DND-41 (cell line): ENCODE measurements around the gene TNFRSF9.

Source experiments
- ATAC-seq: fragments of 200-7000 bp; cut with Tn5 transposase; 3 replicates; pipeline ENCODE4 v1.9.1; 2021; ENCODE audit warnings: low read depth; ENCODE audit not compliant: insufficient read depth
- DNase-seq: peaks from one replicate; pipeline ENCODE4 v3.0.0-alpha.2; 2020
- H2AFZ ChIP-seq: 2 replicates; pipeline ENCODE4 v1.6.0; 2012; ENCODE audit warnings: low read depth, low read length
- H3K27ac ChIP-seq: 2 replicates; pipeline ENCODE4 v1.5.1; 2012; ENCODE audit warnings: low read length, inconsistent platforms
- H3K27me3 ChIP-seq: fragments of 200-600 bp; sonication (generic); 2 replicates; pipeline ENCODE4 v1.6.0; 2012; ENCODE audit warnings: low read length, mild to moderate bottlenecking, inconsistent platforms; ENCODE audit not compliant: insufficient read depth, poor library complexity
- H3K36me3 ChIP-seq: 2 replicates; pipeline ENCODE4 v1.5.1; 2012; ENCODE audit warnings: low read length, inconsistent platforms; ENCODE audit not compliant: insufficient read depth
- H3K4me1 ChIP-seq: 2 replicates; pipeline ENCODE4 v1.5.1; 2012; ENCODE audit warnings: mild to moderate bottlenecking, low read length; ENCODE audit not compliant: insufficient read depth
- H3K4me2 ChIP-seq: 2 replicates; pipeline ENCODE4 v1.6.0; 2012; ENCODE audit warnings: mild to moderate bottlenecking, moderate library complexity, low read length, inconsistent platforms; ENCODE audit not compliant: insufficient read depth
- H3K4me3 ChIP-seq, 2 experiments: fragments of 200-600 bp in 1 of 2; shearing (Covaris generic) in 1 of 2; 2 replicates each; pipeline ENCODE4 v1.5.1; 2012 to 2016; ENCODE audit warnings: inconsistent platforms in 2 of 2, low read length in 2 of 2, mild to moderate bottlenecking in 2 of 2, low read depth in 1 of 2, moderate library complexity in 1 of 2
- H3K79me2 ChIP-seq: 2 replicates; pipeline ENCODE4 v1.6.0; 2012; ENCODE audit warnings: low read length, inconsistent platforms; ENCODE audit not compliant: insufficient read depth
- H3K9ac ChIP-seq: 2 replicates; pipeline ENCODE4 v1.6.0; 2012; ENCODE audit warnings: low read depth, mild to moderate bottlenecking, inconsistent platforms, low read length, moderate library complexity
- H3K9me3 ChIP-seq: 2 replicates; pipeline ENCODE4 v1.5.1; 2012; ENCODE audit warnings: low read length, moderate library complexity, mild to moderate bottlenecking, inconsistent platforms; ENCODE audit not compliant: insufficient read depth, severe bottlenecking
- H4K20me1 ChIP-seq: 2 replicates; pipeline ENCODE4 v1.6.0; 2012; ENCODE audit warnings: low read length; ENCODE audit not compliant: insufficient read depth
- EZH2 ChIP-seq: IDR thresholded peaks from 3 replicates; pipeline ENCODE4 v1.6.1; 2012; ENCODE audit warnings: borderline replicate concordance, low read depth, mild to moderate bottlenecking, moderate library complexity, low read length, inconsistent platforms; ENCODE audit not compliant: severe bottlenecking
- TF ChIP-seq, protein P1 (sequence below): IDR thresholded peaks from 2 replicates; pipeline ENCODE4 v1.5.1; 2012; ENCODE audit warnings: borderline replicate concordance, low read length, moderate library complexity, mild to moderate bottlenecking; ENCODE audit not compliant: poor library complexity, severe bottlenecking; ENCODE audit errors: extremely low read depth

The TNFRSF9 gene

DNA sequence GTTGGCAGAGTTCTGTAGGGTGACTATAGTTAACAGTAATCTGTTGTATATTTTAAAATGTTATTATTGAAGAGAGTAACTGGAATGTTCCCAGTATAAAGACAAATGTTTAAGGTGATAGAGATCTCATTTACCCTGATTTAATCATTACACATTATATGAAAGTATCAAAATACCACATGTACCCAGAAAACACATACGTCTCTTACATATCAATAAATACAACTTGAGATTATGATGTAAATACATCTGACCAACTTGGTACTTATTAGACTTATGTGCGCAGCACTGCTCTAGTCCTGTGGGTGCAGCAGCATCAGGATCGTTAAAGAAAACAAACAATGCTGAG is 20.2 kb upstream of the TNFRSF9 start:
- TF ChIP-seq, protein P1, sequence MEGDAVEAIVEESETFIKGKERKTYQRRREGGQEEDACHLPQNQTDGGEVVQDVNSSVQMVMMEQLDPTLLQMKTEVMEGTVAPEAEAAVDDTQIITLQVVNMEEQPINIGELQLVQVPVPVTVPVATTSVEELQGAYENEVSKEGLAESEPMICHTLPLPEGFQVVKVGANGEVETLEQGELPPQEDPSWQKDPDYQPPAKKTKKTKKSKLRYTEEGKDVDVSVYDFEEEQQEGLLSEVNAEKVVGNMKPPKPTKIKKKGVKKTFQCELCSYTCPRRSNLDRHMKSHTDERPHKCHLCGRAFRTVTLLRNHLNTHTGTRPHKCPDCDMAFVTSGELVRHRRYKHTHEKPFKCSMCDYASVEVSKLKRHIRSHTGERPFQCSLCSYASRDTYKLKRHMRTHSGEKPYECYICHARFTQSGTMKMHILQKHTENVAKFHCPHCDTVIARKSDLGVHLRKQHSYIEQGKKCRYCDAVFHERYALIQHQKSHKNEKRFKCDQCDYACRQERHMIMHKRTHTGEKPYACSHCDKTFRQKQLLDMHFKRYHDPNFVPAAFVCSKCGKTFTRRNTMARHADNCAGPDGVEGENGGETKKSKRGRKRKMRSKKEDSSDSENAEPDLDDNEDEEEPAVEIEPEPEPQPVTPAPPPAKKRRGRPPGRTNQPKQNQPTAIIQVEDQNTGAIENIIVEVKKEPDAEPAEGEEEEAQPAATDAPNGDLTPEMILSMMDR, result no peak
- TF ChIP-seq EZH2, result no peak
- Histone ChIP-seq H3K27ac (peak overlapping the region; percentile 96), H3K4me2 (peak overlapping the region; percentile 73), H3K27me3 (no peaks in the 10 kb centered on the region), H3K4me1 (peaks cover 41% of the 10 kb centered on the region), H3K4me3 (peak overlapping the region; percentile 93 to 96), H3K36me3 (peaks cover 33% of the 10 kb centered on the region), H3K9ac (peak overlapping the region; percentile 93), H3K79me2 (peaks cover 52% of the 10 kb centered on the region), H3K9me3 (no peaks in the 10 kb centered on the region), H4K20me1 (peaks cover under 1% of the 10 kb centered on the region; the same call in 1 of the 2 replicates), H2AFZ (peak overlapping the region; percentile 94)
- ATAC-seq (no peak), DNase-seq (no peak)

DNA sequence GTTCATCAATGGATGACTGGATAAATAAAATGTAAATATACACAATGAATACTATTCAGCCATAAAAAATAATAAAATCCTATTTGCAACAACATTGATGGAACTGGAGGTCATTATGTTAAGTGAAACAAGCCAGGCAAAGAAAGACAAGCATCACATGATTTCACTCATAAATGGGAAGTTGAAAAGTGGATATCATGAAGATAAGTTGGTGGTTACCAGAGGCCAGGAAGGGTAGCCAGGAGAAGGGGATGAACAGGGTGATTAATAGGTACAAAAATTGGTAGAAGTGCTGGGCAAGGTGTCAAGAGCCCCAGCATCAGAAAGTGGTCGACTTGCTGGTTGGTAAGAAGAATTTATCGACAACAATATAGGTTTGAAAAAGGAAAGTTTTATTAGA is 19.5 kb upstream of the TNFRSF9 start:
- peak overlapping the region; percentile 93 for H3K9ac ChIP-seq
- H3K27ac ChIP-seq, result no peak overlapping the region
- peaks cover 46% of the 10 kb centered on the region for H3K79me2 ChIP-seq
- no peaks in the 10 kb centered on the region; the same call in 1 of the 2 replicates for H4K20me1 ChIP-seq
- peak overlapping the region; percentile 73 for H3K4me2 ChIP-seq
- H3K36me3 ChIP-seq, result peaks cover 26% of the 10 kb centered on the region
- H3K9me3 ChIP-seq, result no peaks in the 10 kb centered on the region
- ATAC-seq, result no peak
- TF ChIP-seq EZH2, result no peak
- TF ChIP-seq, protein P1, result no peak
- H3K4me3 ChIP-seq, result peak overlapping the region in 1 of 2 experiments; percentile 93; a peak in 2 of 4 replicates
- no peak for DNase-seq
- peaks cover 42% of the 10 kb centered on the region for H3K4me1 ChIP-seq
- H3K27me3 ChIP-seq, result no peaks in the 10 kb centered on the region
- no peak overlapping the region for H2AFZ ChIP-seq

DNA sequence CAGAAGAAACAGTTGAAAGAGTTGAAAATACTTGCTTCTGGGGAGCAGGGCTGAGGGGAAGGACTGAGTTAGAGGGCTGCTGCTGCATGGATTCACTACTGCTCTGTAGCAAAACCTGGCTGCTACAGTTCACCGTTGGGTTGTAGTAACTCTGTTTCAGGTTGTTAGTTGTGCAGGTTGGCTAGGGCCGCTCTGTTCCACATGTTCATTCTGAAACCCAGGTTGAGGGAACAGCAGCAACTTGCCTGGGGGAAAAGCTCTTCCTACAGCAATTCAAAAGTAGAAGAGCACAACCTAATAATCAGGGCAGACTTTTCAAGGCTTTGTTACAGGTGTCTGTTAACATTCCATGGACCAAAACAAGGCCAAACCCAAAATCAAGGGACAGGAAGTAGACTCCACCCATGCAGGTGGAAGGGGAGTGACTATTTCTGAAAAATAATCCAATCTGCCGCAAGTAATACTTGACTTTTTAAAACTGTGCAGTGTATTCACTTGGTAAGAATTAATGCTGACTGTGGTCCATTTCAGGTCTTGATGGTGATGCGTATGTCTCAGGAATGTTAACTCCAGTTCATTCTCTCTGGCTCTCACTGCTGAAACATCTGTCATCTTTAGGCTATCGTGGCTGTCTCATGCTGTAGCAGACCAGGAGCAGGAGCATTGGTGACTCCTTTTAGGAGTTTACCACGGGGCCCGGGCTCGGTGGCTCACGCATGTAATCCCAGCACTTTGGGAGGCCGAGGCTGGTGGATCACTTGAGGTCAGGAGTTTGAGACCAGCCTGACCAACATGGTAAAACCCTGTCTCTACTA is 15.8 kb upstream of the TNFRSF9 start:
- H3K4me3 ChIP-seq, result no peak overlapping the region
- no peaks in the 10 kb centered on the region for H3K9me3 ChIP-seq
- H3K4me2 ChIP-seq, result no peak overlapping the region
- no peak overlapping the region for H3K9ac ChIP-seq
- peaks cover 10% of the 10 kb centered on the region for H3K79me2 ChIP-seq
- H3K27me3 ChIP-seq, result no peaks in the 10 kb centered on the region
- H3K4me1 ChIP-seq, result peaks cover 23% of the 10 kb centered on the region
- H3K27ac ChIP-seq, result no peak overlapping the region
- no peak for ATAC-seq
- H3K36me3 ChIP-seq, result no peaks in the 10 kb centered on the region
- H4K20me1 ChIP-seq, result no peaks in the 10 kb centered on the region
- no peak overlapping the region for H2AFZ ChIP-seq
- DNase-seq, result no peak
- no peak for TF ChIP-seq EZH2
- TF ChIP-seq, protein P1, result no peak
